OCI-LY7 (cell line): ENCODE measurements around the gene CBX2. TPM values are rescaled to one million over a fixed set of nuclear protein-coding genes. Genes with fewer than 3 reads are reported as not detected.
A peak's percentile ranks its signal among the peaks of the same experiment; 100 is the strongest.

Experiments
- BruUV-seq: library from RNA; stranded (reverse); fragments of 400-500 nt; replicated peaks from 2 replicates; lab custom pipeline; 2021; lab: Mats Ljungman, UMichigan
- CTCF ChIA-PET: fragments of 300-600 bp; sonication (Branson Sonifier 250); formaldehyde crosslinking; loops from one replicate; lab custom pipeline; 2022; ENCODE audit warnings: antibody characterized with exemption; ENCODE audit not compliant: unreplicated experiment; lab: Charles Lee
- POLR2A ChIA-PET: fragments of 300-600 bp; sonication (Branson Sonifier 250); formaldehyde crosslinking; loops from one replicate; lab custom pipeline; 2022; ENCODE audit warnings: antibody characterized with exemption; lab: Charles Lee
- DNase-seq: peaks from one replicate; pipeline ENCODE4 v3.0.0-alpha.2; 2015; ENCODE audit warnings: low spot score
- H2AFZ ChIP-seq: fragments of 200-600 bp; sonication (generic), shearing (Covaris generic); 2 replicates; pipeline ENCODE4 v1.6.1; 2014; ENCODE audit warnings: mild to moderate bottlenecking, antibody characterized with exemption, low read length, moderate library complexity
- H3K27ac ChIP-seq: fragments of 200-600 bp; sonication (generic); 2 replicates; pipeline ENCODE4 v1.5.1; 2014; ENCODE audit warnings: mixed run types, low read depth, mild to moderate bottlenecking, moderate library complexity, low read length, inconsistent platforms; ENCODE audit not compliant: poor library complexity, severe bottlenecking
- H3K36me3 ChIP-seq: fragments of 200-600 bp; sonication (generic); 2 replicates; pipeline ENCODE4 v1.6.1; 2014; ENCODE audit warnings: mild to moderate bottlenecking, antibody characterized with exemption, low read length, moderate library complexity, mixed read lengths; ENCODE audit not compliant: insufficient read depth
- H3K4me1 ChIP-seq: fragments of 200-600 bp; sonication (generic); 2 replicates; pipeline ENCODE4 v1.5.1; 2014; ENCODE audit warnings: mild to moderate bottlenecking, low read length; ENCODE audit not compliant: insufficient read depth, poor library complexity, severe bottlenecking
- H3K4me2 ChIP-seq: fragments of 200-600 bp; sonication (generic); 2 replicates; pipeline ENCODE4 v1.6.1; 2014; ENCODE audit warnings: mild to moderate bottlenecking, low read length
- H3K4me3 ChIP-seq: fragments of 200-600 bp; sonication (generic); 2 replicates; pipeline ENCODE4 v1.5.1; 2014; ENCODE audit warnings: mild to moderate bottlenecking, low read depth, low read length; ENCODE audit not compliant: poor library complexity, severe bottlenecking
- H3K79me2 ChIP-seq: fragments of 200-600 bp; sonication (generic); 2 replicates; pipeline ENCODE4 v1.6.1; 2016; ENCODE audit warnings: low read depth, mild to moderate bottlenecking, low read length, moderate library complexity, mixed read lengths; ENCODE audit not compliant: insufficient read depth
- H3K9me2 ChIP-seq: fragments of 200-600 bp; sonication (generic); 2 replicates; pipeline ENCODE4 v1.6.1; 2016; ENCODE audit warnings: mild to moderate bottlenecking, low read length, mixed read lengths; ENCODE audit not compliant: insufficient read depth
- H3K9me3 ChIP-seq: fragments of 200-600 bp; sonication (generic); 2 replicates; pipeline ENCODE4 v1.6.1; 2014; ENCODE audit warnings: mild to moderate bottlenecking, mixed run types, low read length, mixed read lengths
- H4K20me1 ChIP-seq: fragments of 200-600 bp; sonication (generic); 2 replicates; pipeline ENCODE4 v1.6.1; 2014; ENCODE audit warnings: mild to moderate bottlenecking, antibody characterized with exemption, low read length, moderate library complexity, mixed read lengths; ENCODE audit not compliant: insufficient read depth
- CTCF ChIP-seq: fragments of 200-600 bp; sonication (generic); conservative IDR thresholded peaks from 2 replicates; pipeline ENCODE4 v1.5.1; 2014; ENCODE audit warnings: mild to moderate bottlenecking, antibody characterized with exemption, low read length, moderate library complexity, mixed read lengths
- EZH2phosphoT487 ChIP-seq: fragments of 200-600 bp; sonication (generic); IDR thresholded peaks from 2 replicates; pipeline ENCODE4 v1.6.1; 2018; ENCODE audit warnings: low read depth, borderline replicate concordance, mild to moderate bottlenecking, mixed run types, antibody characterized with exemption, low read length, moderate library complexity, mixed read lengths
- intact Hi-C: fragments of 100-400 bp; cut with micrococcal nuclease; formaldehyde crosslinking; loops from one replicate; pipeline ENCODE4 v1.10.0; 2022; ENCODE audit not compliant: unreplicated experiment
- total RNA-seq, 2 experiments: library from RNA; depleted of rRNA in 1 of 2; stranded (reverse); fragments of >200 nt in 1 of 2; shearing (Covaris generic) in 1 of 2; gene quantifications; 2 replicates each; pipeline ENCODE4 v1.2.3, GENCODE V29; 2014 to 2022

The CBX2 gene
- total RNA-seq, 2 experiments from 2014 or later, result 27.9 to 29.9 TPM

GRCh38 chr17:79798299-79799173 is 20.6 kb downstream of the CBX2 start:
- POLR2A ChIA-PET, result no interaction called here
- intact Hi-C loops, result loop anchor here (5.0 kb wide), 1 partner anchor 464 kb away; the partner anchor contains the start of gene RNF213
- BruUV-seq, result no TSS peak
- H3K79me2 ChIP-seq, result peaks cover 9% of the 10 kb centered on the region; the same call in 1 of the 2 replicates
- no peak overlapping the region for H2AFZ ChIP-seq
- peaks cover 49% of the 10 kb centered on the region for H3K4me1 ChIP-seq
- peak overlapping the region; percentile 87 for H3K4me3 ChIP-seq
- peak; percentile 99 for TF ChIP-seq EZH2phosphoT487
- no peak for TF ChIP-seq CTCF
- H3K9me3 ChIP-seq, result no peaks in the 10 kb centered on the region
- H4K20me1 ChIP-seq, result no peaks in the 10 kb centered on the region
- no peak for DNase-seq
- CTCF ChIA-PET, result no interaction called here
- peaks cover 8% of the 10 kb centered on the region for H3K36me3 ChIP-seq
- no peak overlapping the region for H3K27ac ChIP-seq
- no peaks in the 10 kb centered on the region for H3K9me2 ChIP-seq
- peak overlapping the region; percentile 76 for H3K4me2 ChIP-seq

DNA sequence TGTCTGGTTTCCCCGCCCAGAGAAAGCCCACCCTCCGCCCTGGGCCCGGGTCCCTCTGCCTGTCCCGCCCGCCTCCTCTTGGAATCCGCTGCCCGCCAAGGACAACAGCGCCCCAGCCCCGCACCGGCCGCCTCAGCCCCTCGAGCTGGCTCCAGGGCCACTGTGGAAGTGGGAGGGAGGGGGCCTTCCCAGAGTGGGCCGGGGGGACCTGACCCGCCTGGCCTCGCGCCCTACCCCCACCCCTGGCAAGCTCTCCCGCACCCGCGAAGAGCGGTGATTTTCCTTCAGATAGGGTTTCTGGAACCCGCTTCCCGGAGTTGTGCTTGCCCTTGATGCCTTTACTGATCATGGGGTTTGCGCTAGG is 21.2 kb downstream of the CBX2 start:
- Histone ChIP-seq H3K4me3 (no peak overlapping the region), H3K4me2 (peak overlapping the region; percentile 68; the same call in 1 of the 2 replicates), H4K20me1 (no peaks in the 10 kb centered on the region), H3K27ac (no peak overlapping the region), H3K4me1 (peaks cover 51% of the 10 kb centered on the region), H3K36me3 (peaks cover 8% of the 10 kb centered on the region), H2AFZ (no peak overlapping the region), H3K9me3 (no peaks in the 10 kb centered on the region), H3K9me2 (no peaks in the 10 kb centered on the region), H3K79me2 (peaks cover 9% of the 10 kb centered on the region; the same call in 1 of the 2 replicates)
- no peak for TF ChIP-seq CTCF
- TF ChIP-seq EZH2phosphoT487, result no peak
- intact Hi-C loops, result loop anchor here (5.0 kb wide), 1 partner anchor 463 kb away; the partner anchor contains the start of gene RNF213
- no TSS peak for BruUV-seq
- DNase-seq, result no peak
- ChIA-PET POLR2A (no interaction called here), CTCF (no interaction called here)
